ENCODE measurements around the gene PTPRCAP. TPM values are rescaled to one million over a fixed set of nuclear protein-coding genes. Genes with fewer than 3 reads are reported as not detected.

PTPRCAP gene
- 0.85 and 3.5 TPM in 2 replicates for total RNA-seq (2014; rRNA removed; shearing (Covaris generic))
- polyA plus RNA-seq (2016; fragmentation: Nextera tagmentation; extraction: Ambion mirVana), result 2.7 and 3.3 TPM in 2 replicates
- long read RNA-seq, partial matches to known transcripts, result 0 of 1 reads
- long read RNA-seq, other reads (novel, unspliced or antisense), result 0 of 1 reads

- Histone ChIP-seq H3F3A (replicated peaks; ENCODE audit: low read depth) (0 out of 2 replicates have a peak, but pooled peaks cover 12% of the 10 kb centered on the region), H3K4me3 (peak within 1 kb of the TSS; percentile 44), H3K4me2 (peak within 1 kb of the TSS; percentile 60; the same call in 1 of the 2 replicates), H3K4me1 (ENCODE audit: insufficient read depth) (peaks cover 14% of the 10 kb centered on the region), H2AFZ (no peak within 1 kb of the TSS), H3K9me2 (ENCODE audit: insufficient read depth) (no peaks in the 10 kb centered on the region), H3K79me2 (replicated peaks; ENCODE audit: insufficient read depth) (no peaks in the 10 kb centered on the region), H4K20me1 (replicated peaks; ENCODE audit: insufficient read depth) (no peaks in the 10 kb centered on the region), H3K27ac (ENCODE audit: low read depth) (peak within 1 kb of the TSS; percentile 96), H3K36me3 (ENCODE audit: insufficient read depth) (0 out of 2 replicates have a peak, but pooled peaks cover 3% of the 10 kb centered on the region), H3K27me3 (ENCODE audit: insufficient read depth) (no peaks in the 10 kb centered on the region)
- H3K27me3 Mint-ChIP-seq (ENCODE audit: insufficient read depth, low read depth, poor library complexity), result peaks cover 11% of the 10 kb centered on the region
- no peaks in the 10 kb centered on the region; the same call in 2 of the 3 replicates for H3K9me3 Mint-ChIP-seq
- DNase-seq (ENCODE audit: low spot score), result peak; percentile 62
- H3K4me1 Mint-ChIP-seq, result peaks cover 26% of the 10 kb centered on the region
- TF ChIP-seq ZNF331 (CRISPR knock-in tag; IDR thresholded peaks at IDR 0.05; ENCODE audit: low read depth), result no peak
- TF ChIP-seq ETS1 (IDR thresholded peaks at IDR 0.05), result 0 out of 2 replicates have a peak, but pooled peaks have one; percentile 23
- peaks cover 35% of the 10 kb centered on the region for H3K36me3 Mint-ChIP-seq (ENCODE audit: low read depth)
- H3K27ac Mint-ChIP-seq, result peak within 1 kb of the TSS; percentile 94
- peak; percentile 49 for ATAC-seq
- H3K4me3 Mint-ChIP-seq, result peak within 1 kb of the TSS; percentile 52; the same call in 2 of the 3 replicates
These were observed at the start of gene PTPRCAP for GRCh38 chr11:67437082-67437808. Gene PTPRCAP, minus strand, starts transcription at chr11:67437682. Its CDS starts 63 bp downstream, at chr11:67437619.

GRCh38 chr11:67486481-67487195 lies 49.2 kb upstream of the PTPRCAP start:
- ATAC-seq (no peak), DNase-seq (ENCODE audit: low spot score) (no peak)
- Histone ChIP-seq H3K36me3 (ENCODE audit: insufficient read depth) (no peaks in the 10 kb centered on the region; the same call in 1 of the 2 replicates), H2AFZ (no peak overlapping the region), H3K9me2 (ENCODE audit: insufficient read depth) (no peaks in the 10 kb centered on the region), H3K79me2 (replicated peaks; ENCODE audit: insufficient read depth) (no peaks in the 10 kb centered on the region), H3K4me2 (no peak overlapping the region), H3K4me3 (no peak overlapping the region), H4K20me1 (replicated peaks; ENCODE audit: insufficient read depth) (no peaks in the 10 kb centered on the region; the same call in 1 of the 2 replicates), H3F3A (replicated peaks; ENCODE audit: low read depth) (no peaks in the 10 kb centered on the region), H3K4me1 (ENCODE audit: insufficient read depth) (no peaks in the 10 kb centered on the region; the same call in 1 of the 2 replicates), H3K27me3 (ENCODE audit: insufficient read depth) (peaks cover 8% of the 10 kb centered on the region), H3K27ac (ENCODE audit: low read depth) (no peak overlapping the region)
- Mint-ChIP-seq H3K36me3 (ENCODE audit: low read depth) (peaks cover 14% of the 10 kb centered on the region; the same call in 1 of the 3 replicates), H3K9me3 (peaks cover 4% of the 10 kb centered on the region; the same call in 2 of the 3 replicates), H3K4me3 (no peak overlapping the region; the same call in 2 of the 3 replicates), H3K4me1 (peaks cover 23% of the 10 kb centered on the region), H3K27ac (no peak overlapping the region), H3K27me3 (ENCODE audit: insufficient read depth, low read depth, poor library complexity) (peaks cover 23% of the 10 kb centered on the region)
- TF ChIP-seq CTCF (conservative IDR thresholded peaks at IDR 0.05; ENCODE audit: low read depth in 2 of 2) (no peak), ZNF331 (CRISPR knock-in tag; IDR thresholded peaks at IDR 0.05; ENCODE audit: low read depth) (no peak), POLR2AphosphoS5 (IDR thresholded peaks at IDR 0.05; ENCODE audit: low read depth) (no peak), EZH2 (IDR thresholded peaks at IDR 0.05; ENCODE audit: low read depth, unreplicated experiment) (no peak), ZNF462 (CRISPR knock-in tag; IDR thresholded peaks at IDR 0.05) (no peak), EZH2phosphoT487 (IDR thresholded peaks at IDR 0.05; ENCODE audit: unreplicated experiment) (no peak)
